NCI-H2029 treated with DMSO at 0.1 percent for 48 hours (cell line): ENCODE measurements around the gene PCDHGA5.
"Not testable (repeated sequence)": the region's sequence is repeated elsewhere in the genome, so short reads cannot be mapped to it uniquely, and the experiment has no call there.

Source experiments
- DNase-seq: peaks from one replicate; lab custom pipeline; 2025; lab: John Stamatoyannopoulos, UW

PCDHGA5 gene

DNA sequence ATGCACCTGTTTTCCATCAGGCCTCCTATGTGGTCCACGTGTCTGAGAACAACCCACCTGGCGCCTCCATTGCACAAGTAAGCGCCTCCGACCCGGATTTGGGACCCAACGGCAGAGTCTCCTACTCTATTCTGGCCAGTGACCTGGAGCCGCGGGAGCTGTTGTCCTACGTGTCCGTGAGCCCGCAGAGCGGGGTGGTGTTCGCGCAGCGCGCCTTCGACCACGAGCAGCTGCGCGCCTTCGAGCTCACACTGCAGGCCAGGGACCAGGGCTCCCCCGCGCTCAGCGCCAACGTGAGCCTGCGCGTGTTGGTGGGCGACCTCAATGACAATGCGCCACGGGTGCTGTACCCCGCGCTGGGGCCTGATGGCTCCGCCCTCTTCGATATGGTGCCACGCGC, 12.4 kb upstream of the PCDHGA5 start:
- DNase-seq, result no peak

DNA sequence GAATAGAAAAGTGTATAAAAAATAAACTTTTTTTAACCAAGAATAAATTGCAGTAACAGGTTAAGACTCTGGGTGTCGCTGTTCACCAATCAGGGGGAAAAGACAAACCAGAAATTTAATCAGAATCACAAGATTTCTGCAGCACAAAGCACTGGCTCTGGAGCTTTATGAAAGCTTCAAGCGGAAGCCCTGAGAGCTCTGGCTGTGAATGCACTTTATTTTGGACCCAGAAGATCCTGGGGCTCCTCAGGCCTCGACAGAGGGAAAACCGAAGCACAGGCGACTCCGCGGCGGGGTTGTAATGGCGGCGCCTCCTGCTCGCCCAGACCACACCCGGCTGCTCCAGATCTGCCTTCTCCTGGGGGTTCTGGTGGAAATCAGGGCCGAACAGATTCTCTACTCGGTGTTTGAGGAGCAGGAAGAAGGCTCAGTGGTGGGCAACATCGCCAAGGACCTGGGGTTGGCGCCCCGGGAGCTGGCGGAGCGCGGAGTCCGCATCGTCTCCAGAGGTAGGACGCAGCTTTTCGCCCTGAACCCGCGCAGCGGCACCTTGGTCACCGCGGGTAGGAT, 9.0 kb upstream of the PCDHGA5 start, which contains the start of gene PCDHGA4:
Gene PCDHGA4, plus strand, starts transcription at position 122 of the 570 bp plus-strand sequence. Its CDS starts 87 bp downstream, at position 209.
- no peak for DNase-seq

DNA sequence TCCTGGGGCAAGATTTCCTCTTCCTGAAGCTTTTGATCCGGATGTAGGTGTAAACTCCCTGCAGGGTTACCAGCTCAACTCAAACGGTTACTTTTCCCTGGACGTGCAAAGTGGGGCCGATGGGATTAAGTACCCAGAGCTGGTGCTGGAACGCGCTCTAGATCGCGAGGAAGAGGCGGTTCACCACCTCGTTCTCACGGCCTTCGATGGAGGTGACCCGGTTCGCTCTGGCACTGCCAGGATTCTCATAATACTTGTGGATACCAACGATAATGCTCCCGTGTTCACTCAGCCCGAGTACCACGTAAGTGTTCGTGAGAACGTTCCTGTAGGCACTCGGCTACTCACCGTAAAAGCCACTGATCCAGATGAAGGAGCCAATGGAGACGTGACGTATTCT, 8.3 kb upstream of the PCDHGA5 start:
- DNase-seq, result no peak

DNA sequence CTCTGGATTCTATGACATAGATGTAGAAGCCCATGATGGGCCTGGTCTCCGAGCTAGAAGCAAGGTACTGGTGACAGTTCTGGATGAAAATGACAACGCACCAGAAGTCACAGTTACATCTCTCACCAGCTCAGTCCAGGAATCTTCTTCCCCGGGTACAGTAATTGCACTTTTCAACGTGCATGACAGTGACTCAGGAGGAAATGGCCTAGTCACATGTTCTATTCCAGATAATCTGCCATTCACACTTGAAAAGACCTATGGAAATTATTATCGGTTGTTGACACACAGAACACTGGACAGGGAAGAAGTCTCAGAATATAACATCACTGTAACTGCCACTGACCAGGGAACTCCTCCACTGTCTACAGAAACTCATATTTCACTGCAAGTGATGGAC, 7.8 kb upstream of the PCDHGA5 start:
- no peak for DNase-seq

DNA sequence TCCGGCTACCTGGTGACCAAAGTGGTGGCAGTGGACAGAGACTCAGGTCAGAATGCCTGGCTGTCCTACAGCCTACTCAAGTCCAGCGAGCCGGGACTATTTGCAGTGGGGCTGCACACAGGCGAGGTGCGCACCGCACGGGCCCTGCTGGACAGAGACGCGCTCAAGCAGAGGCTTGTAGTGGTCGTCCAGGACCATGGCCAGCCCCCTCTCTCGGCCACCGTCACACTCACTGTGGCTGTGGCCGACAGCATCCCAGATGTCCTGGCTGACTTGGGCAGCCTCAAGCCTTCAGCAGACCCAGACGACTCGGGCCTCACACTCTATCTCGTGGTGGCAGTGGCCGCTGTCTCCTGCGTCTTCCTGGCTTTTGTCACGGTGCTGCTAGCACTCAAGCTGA, 7.0 kb upstream of the PCDHGA5 start:
- no peak for DNase-seq

DNA sequence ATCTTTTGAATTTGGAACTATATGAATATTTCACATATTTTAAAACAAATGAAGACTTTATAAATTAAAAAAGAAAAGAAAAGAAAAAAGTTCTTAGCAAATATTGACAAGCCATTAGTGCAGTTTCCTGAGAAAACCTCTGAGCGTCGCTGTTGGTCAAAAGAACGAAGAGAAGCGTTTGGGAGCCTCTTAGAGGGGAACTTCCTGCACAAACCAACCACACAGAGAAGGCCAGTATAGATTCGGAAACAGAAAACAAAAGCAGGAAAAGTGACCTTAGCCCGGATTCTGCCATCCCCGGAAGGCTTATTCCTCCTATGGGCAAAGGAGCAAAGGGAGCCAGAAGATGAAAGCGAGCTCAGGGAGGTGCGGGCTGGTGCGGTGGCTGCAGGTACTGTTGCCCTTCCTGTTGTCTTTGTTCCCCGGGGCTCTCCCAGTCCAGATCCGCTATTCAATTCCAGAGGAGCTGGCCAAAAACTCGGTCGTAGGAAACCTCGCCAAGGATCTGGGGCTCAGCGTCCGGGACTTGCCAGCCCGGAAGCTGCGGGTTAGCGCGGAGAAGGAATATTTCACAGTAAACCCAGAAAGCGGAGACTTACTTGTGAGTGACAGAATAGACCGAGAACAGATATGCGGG, 4.1 kb upstream of the PCDHGA5 start, which contains the start of gene PCDHGB2:
Gene PCDHGB2, plus strand, starts transcription at position 205 of the 637 bp plus-strand sequence. Its CDS starts 142 bp downstream, at position 347.
- peak; percentile 14 for DNase-seq

DNA sequence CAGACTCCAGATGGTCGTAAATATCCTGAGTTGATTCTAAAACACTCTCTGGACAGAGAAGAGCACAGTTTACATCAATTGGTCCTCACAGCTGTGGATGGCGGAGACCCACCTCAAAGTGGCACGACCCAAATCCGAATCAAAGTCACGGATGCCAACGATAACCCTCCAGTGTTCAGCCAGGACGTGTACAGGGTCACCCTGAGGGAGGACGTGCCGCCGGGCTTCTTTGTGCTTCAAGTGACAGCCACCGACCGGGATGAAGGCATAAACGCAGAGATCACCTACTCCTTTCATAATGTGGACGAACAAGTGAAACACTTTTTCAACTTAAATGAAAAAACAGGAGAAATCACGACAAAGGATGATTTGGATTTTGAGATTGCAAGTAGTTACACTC, 3.3 kb upstream of the PCDHGA5 start:
- DNase-seq, result no peak

DNA sequence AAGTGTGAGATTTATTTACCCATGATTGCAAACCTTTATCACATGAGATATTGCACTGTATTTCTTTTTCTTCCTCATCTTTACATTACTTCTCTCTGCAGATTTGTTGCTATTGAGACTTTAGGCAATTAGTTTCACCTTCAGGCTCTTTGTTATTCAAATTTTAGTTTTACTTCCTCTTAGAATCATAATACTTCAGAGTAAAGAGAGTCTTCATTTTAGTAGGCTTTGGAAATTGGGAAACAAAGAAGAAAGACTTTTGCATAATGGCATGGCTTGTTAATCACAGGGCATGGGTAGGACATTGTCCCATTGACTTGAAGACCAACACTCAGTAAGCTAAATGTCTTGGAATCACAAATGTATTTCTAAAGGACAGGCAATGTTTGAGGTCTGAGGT, 1.2 kb upstream of the PCDHGA5 start:
- no peak for DNase-seq

DNA sequence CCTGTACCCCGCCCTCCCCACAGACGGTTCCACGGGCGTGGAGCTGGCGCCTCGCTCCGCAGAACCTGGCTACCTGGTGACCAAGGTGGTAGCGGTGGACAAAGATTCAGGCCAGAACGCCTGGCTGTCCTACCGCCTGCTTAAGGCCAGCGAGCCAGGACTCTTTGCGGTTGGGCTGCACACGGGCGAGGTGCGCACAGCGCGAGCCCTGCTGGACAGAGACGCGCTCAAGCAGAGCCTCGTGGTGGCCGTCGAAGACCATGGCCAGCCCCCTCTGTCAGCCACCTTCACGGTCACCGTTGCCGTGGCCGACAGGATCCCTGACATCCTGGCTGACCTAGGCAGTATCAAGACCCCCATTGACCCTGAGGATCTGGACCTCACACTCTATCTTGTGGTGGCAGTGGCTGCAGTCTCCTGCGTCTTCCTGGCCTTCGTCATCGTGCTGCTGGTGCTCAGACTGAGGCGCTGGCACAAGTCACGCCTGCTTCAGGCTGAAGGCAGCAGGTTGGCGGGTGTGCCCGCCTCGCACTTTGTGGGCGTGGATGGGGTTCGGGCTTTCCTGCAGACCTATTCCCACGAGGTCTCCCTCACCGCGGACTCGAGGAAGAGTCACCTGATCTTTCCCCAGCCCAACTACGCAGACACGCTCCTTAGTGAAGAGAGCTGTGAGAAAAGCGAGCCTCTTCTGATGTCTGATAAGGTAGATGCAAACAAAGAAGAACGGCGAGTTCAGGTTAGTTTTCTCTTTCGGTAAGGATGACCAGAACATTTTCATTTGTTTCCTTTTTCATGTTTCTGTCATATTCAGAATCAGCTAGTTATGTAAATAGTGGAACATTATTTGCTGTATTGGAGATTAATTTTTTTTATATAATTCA, 2.3 kb downstream of the PCDHGA5 start:
- DNase-seq, result no peak

DNA sequence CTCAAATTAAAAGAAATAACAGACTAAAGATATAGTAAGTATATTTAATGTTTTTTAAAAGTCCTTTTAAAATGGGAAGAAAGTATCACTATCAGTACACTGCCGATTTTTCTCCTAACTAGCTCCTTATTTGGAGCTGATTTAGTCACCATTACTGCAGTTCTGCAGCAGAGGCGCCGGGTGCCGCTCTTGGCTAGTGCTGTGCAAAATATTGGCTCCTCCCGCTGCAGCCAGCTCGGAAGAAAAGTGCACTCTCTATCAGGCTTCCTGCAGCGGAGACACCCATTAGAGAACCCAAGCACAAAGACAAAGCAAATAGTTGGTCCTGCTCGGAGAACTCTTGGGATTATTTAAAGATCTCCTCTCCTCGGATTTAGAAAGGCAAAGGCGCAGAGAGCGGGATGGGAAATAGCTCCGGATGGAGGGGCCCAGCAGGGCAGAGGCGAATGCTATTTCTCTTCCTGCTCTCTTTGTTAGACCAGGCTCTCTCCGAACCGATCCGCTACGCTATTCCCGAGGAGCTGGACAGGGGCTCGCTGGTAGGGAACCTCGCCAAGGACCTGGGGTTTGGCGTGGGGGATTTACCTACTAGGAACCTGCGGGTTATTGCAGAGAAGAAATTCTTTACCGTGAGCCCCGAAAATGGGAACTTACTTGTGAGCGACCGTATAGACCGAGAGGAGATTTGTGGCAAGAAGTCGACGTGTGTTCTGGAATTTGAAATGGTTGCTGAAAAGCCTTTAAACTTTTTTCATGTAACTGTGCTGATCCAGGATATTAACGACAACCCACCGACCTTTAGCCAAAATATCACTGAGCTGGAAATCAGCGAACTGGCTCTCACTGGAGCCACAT, 6.3 kb downstream of the PCDHGA5 start, which contains the start of gene PCDHGB3:
Gene PCDHGB3, plus strand, starts transcription at position 249 of the 855 bp plus-strand sequence. Its CDS starts 153 bp downstream, at position 402.
- DNase-seq, result no peak

DNA sequence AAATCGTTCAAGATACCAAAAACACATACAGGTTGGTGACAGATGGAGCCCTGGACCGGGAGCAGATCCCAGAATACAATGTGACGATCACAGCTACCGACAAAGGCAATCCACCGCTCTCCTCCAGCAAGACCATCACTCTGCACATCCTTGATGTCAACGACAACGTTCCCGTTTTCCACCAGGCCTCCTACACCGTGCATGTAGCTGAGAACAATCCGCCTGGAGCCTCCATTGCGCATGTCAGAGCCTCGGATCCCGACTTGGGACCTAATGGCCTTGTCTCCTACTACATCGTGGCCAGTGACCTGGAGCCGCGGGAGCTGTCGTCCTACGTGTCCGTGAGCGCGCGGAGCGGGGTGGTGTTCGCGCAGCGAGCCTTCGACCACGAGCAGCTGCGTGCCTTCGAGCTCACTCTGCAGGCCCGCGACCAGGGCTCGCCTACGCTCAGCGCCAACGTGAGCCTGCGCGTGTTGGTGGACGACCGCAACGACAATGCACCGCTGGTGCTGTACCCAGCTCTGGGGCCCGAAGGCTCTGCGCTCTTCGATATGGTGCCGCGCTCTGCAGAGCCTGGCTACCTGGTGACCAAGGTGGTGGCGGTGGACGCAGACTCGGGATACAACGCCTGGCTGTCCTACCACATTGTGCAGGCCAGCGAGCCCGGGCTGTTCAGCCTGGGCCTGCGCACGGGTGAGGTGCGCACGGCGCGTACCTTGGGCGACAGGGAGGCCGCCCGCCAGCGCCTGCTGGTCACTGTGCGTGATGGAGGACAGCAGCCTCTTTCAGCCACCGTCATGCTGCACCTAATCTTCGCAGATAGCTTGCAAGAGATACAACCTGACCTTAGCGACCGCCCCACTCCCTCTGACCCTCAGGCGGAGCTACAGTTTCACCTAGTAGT, 7.9 kb downstream of the PCDHGA5 start:
- DNase-seq, result no peak

DNA sequence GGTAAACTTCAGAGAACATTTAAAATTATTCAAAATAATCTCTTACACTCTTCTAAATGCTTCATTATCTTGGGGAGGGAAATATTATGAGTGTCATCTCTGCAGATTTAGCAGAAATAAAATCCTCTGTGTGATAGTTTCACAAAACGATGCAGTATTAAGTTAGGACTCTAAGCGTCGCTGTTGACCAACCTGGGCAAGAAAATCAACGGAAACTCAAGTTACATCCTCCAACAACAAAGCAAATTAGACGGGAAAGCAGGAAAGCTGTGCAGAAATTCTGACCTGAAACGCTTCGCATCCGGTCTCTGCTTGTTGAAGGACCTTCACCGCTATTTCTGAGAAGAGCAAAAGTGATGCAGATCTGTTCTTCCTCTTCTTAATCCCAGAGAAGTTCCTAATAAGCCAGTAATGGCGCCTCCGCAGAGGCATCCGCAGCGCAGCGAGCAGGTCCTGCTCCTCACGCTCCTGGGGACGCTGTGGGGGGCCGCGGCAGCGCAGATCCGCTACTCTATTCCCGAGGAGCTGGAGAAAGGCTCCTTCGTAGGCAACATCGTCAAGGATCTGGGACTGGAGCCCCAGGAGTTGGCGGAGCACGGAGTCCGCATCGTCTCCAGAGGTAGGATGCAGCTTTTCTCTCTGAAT, 9.8 kb downstream of the PCDHGA5 start, which contains the start of gene PCDHGA6:
Gene PCDHGA6, plus strand, starts transcription at position 219 of the 645 bp plus-strand sequence. Its CDS starts 193 bp downstream, at position 412.
- DNase-seq, result no peak

DNA sequence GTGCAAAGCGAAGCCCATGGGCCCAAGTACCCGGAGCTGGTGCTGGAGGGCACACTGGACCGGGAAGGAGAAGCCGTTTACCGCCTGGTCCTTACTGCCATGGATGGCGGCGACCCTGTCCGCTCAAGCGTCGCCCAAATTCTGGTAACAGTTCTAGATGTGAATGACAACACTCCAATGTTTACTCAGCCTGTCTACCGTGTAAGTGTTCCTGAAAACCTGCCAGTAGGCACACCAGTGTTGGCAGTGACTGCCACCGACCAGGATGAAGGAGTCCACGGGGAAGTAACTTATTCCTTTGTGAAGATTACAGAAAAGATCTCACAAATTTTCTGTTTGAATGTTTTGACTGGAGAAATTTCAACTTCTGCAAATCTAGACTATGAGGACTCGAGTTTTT, 10.7 kb downstream of the PCDHGA5 start:
- no peak for DNase-seq

DNA sequence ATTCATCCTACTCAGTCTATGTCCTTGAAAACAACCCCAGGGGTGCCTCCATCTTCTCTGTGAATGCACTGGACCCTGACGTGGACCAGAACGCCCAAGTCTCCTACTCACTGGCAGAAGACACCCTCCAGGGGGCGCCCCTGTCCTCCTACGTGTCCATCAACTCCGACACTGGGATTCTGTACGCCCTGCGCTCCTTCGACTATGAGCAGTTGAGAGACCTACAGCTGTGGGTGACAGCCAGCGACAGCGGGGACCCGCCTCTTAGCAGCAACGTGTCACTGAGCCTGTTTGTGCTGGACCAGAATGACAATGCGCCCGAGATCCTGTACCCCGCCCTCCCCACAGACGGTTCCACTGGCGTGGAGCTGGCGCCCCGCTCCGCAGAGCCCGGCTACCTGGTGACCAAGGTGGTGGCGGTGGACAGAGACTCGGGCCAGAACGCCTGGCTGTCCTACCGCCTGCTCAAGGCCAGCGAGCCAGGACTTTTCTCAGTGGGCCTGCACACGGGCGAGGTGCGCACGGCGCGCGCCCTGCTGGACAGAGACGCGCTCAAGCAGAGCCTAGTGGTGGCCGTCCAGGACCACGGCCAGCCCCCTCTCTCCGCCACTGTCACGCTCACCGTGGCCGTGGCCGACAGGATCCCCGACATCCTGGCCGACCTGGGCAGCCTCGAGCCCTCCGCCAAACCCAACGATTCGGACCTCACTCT, 11.6 kb downstream of the PCDHGA5 start:
- DNase-seq, result not testable (repeated sequence)

DNA sequence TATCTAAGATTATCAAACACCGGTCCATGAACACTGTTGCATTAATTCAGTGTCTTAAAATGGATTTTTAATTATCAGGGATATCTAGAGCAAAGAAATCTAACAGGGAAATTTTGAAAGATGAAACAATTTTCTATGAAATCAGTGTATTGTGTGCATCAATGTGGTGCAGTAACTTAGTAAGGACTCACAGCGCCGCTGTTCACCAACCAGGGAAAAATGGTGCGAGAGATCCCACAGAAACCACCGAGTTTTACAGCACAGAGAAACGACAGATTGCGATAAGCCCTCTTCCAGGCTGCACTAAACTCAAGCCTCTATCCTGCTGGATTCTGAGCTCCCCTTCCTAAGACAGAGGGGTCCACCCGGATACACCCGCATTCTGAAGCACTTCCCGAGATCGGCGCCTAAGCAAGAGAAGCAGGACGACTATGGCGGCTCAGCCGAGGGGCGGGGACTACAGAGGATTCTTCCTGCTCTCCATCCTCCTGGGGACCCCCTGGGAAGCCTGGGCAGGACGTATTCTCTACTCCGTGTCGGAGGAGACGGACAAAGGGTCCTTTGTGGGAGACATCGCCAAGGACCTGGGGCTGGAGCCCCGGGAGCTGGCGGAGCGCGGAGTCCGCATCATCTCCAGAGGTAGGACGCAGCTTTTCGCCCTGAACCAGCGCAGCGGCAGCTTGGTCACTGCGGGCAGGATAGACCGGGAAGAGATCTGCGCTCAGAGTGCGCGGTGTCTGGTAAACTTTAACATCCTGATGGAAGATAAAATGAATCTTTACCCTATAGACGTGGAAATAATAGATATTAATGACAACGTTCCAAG, 18.7 kb downstream of the PCDHGA5 start, which contains the start of gene PCDHGA7:
Gene PCDHGA7, plus strand, starts transcription at position 274 of the 826 bp plus-strand sequence. Its CDS starts 158 bp downstream, at position 432.
- DNase-seq, result no peak

DNA sequence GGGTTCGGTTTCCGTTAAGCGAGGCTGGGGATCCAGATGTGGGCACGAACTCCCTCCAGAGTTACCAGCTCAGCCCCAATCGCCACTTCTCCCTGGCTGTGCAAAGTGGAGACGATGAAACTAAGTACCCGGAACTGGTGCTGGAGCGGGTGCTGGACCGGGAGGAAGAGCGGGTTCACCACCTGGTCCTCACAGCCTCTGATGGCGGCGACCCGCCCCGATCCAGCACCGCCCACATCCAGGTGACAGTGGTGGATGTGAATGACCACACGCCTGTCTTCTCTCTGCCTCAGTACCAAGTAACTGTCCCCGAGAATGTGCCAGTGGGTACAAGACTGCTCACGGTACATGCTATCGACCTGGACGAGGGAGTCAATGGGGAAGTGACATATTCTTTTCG, 19.4 kb downstream of the PCDHGA5 start:
- DNase-seq, result no peak

DNA sequence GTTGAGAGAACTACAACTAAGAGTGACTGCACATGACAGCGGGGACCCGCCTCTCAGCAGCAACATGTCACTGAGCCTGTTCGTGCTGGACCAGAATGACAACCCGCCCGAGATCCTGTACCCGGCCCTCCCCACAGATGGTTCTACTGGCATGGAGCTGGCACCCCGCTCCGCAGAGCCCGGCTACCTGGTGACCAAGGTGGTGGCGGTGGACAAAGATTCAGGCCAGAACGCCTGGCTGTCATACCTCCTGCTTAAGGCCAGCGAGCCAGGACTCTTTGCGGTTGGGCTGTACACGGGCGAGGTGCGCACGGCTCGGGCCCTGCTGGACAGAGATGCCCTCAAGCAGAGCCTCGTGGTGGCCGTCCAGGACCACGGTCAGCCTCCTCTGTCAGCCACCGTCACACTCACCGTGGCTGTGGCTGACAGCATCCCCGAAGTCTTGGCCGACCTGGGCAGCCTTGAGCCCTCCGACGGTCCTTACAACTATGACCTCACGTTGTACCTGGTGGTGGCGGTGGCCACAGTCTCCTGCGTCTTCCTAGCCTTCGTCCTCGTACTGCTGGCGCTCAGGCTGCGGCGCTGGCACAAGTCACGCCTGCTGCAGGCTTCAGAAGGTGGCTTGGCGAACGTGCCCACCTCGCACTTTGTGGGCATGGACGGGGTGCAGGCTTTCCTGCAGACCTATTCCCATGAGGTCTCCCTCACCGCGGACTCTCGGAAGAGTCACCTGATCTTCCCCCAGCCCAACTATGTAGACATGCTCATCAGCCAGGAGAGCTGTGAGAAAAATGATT, 20.7 kb downstream of the PCDHGA5 start:
- no peak for DNase-seq
